Measurements from ENCODE around the gene FHOD3. TPM values are rescaled to one million over a fixed set of nuclear protein-coding genes. Genes with fewer than 3 reads are reported as not detected.

The FHOD3 gene
- total and polyA plus RNA-seq, 2 of the 8 experiments (the other 6 are each of a cell fraction or from before 2014, with no cell fraction given) = 9.7 to 10.5 TPM

GRCh38 chr18:36459203-36459602 lies 161.7 kb downstream of the FHOD3 start:
- no peaks in the 10 kb centered on the region for H3K79me2 ChIP-seq (ENCODE audit: control insufficient read depth in 1 of 2, insufficient read depth in 2 of 2, low read length in 2 of 2)
- H3K23ac ChIP-seq (ENCODE audit: insufficient read length) = no peak overlapping the region
- H2BK20ac ChIP-seq (ENCODE audit: low read length) = peak overlapping the region; percentile 68; the same call in 1 of the 2 replicates
- FAIRE-seq = no peak
- peak overlapping the region; percentile 69; the same call in 1 of the 2 replicates for H2BK12ac ChIP-seq (ENCODE audit: low read depth, low read length)
- H3K9me3 ChIP-seq (ENCODE audit: insufficient read depth in 2 of 2, low read depth in 1 of 2, low read length in 1 of 2) = no peaks in the 10 kb centered on the region
- no peaks in the 10 kb centered on the region; the same call in 1 of the 2 replicates for H3K23me2 ChIP-seq (ENCODE audit: low read depth, low read length)
- no peak overlapping the region for H3K4ac ChIP-seq (replicated peaks; ENCODE audit: insufficient read length, low read depth, low read length)
- no peak overlapping the region; the same call in 1 of the 2 replicates for H2BK15ac ChIP-seq (ENCODE audit: low read length)
- H4K20me1 ChIP-seq (replicated peaks in 1 of 2; ENCODE audit: control insufficient read depth in 1 of 2, insufficient read depth in 2 of 2, low read length in 2 of 2) = no peaks in the 10 kb centered on the region
- H3K4me3 ChIP-seq (ENCODE audit: extremely low read depth in 1 of 4, insufficient read depth in 2 of 4, low read depth in 3 of 4, low read length in 4 of 4) = no peak overlapping the region
- H4K8ac ChIP-seq (ENCODE audit: extremely low read depth, insufficient read depth, low read length) = no peak overlapping the region
- POLR2A ChIA-PET (ENCODE audit: partially characterized antibody) = interaction anchor here (0.9 kb wide), 1 partner anchor 13 kb away, joined by 3 read pairs; no protein-coding TSS in a partner anchor
- TF ChIP-seq SP4 (IDR thresholded peaks at IDR 0.05; ENCODE audit: low read length) = no peak
- TF ChIP-seq PHF8 (conservative IDR thresholded peaks at IDR 0.05; ENCODE audit: low read depth, low read length) = no peak
- H3K56ac ChIP-seq (replicated peaks; ENCODE audit: insufficient read length, low read depth, low read length) = no peak overlapping the region
- H2AFZ ChIP-seq (ENCODE audit: low read length) = no peak overlapping the region
- no peaks in the 10 kb centered on the region for H3K27me3 ChIP-seq (replicated peaks in 1 of 4; ENCODE audit: control insufficient read depth in 3 of 4, extremely low read depth in 1 of 4, insufficient read depth in 3 of 4, low read length in 3 of 4)
- DNase-seq (ENCODE audit: low read depth in 1 of 2, low spot score in 2 of 2) = peak in 1 of 2 experiments; percentile 38
- H3K36me3 ChIP-seq (ENCODE audit: control insufficient read depth in 2 of 4, insufficient read depth in 4 of 4, low read length in 3 of 4) = no peaks in the 10 kb centered on the region
- no peak overlapping the region for H2AK5ac ChIP-seq (ENCODE audit: low read depth, low read length)
- CTCF ChIA-PET (ENCODE audit: partially characterized antibody) = interaction anchor here (0.9 to 1.9 kb wide), 6 partner anchors 11 to 166 kb away, joined by 3 to 7 read pairs (median 3); no protein-coding TSS in a partner anchor
- no peak overlapping the region for H4K5ac ChIP-seq (ENCODE audit: insufficient read length, low read depth, low read length)
- peak overlapping the region; percentile 48 for H2BK120ac ChIP-seq (replicated peaks; ENCODE audit: low read depth, low read length)
- WGBS, 2 experiments (ENCODE audit: extremely low coverage in 1 of 2, insufficient coverage in 1 of 2, insufficient read length in 1 of 2, insufficient replicate concordance in 2 of 2, low coverage in 1 of 2, low lambda C conversion rate in 2 of 2, missing lambda C conversion rate in 1 of 2) = 92% methylated on average over 4 of the region's 4 CpGs; no CpG with 5 or more reads in 1 of the 2 experiments
- H3K9ac ChIP-seq (replicated peaks in 1 of 4; ENCODE audit: extremely low read depth in 1 of 4, low read depth in 3 of 4, low read length in 3 of 4) = no peak overlapping the region
- H3K79me1 ChIP-seq (ENCODE audit: low read depth, low read length) = no peaks in the 10 kb centered on the region; the same call in 1 of the 2 replicates
- H4K91ac ChIP-seq (replicated peaks; ENCODE audit: insufficient read length, low read length) = no peak overlapping the region
- H3K4me2 ChIP-seq (ENCODE audit: insufficient read depth in 1 of 2, low read depth in 2 of 2, low read length in 2 of 2) = no peak overlapping the region
- H3K27ac ChIP-seq (ENCODE audit: low read depth, low read length) = no peak overlapping the region
- H3K4me1 ChIP-seq (replicated peaks in 1 of 4; ENCODE audit: control insufficient read depth in 3 of 4, insufficient read depth in 4 of 4, low read length in 3 of 4) = peaks cover 2 to 10% (median 7%) of the 10 kb centered on the region in 4 experiments; a peak in 4 of 7 replicates
- H3K18ac ChIP-seq (ENCODE audit: extremely low read depth, low read length) = no peak overlapping the region
- H3K14ac ChIP-seq (ENCODE audit: insufficient read length) = no peak overlapping the region
- no peak overlapping the region for H2BK5ac ChIP-seq (ENCODE audit: low read depth, low read length)
